UCSD-AML1 (cell line): ENCODE measurements around the gene RANBP1.

Source experiments
- DNase-seq: peaks from one replicate; lab custom pipeline; 2025; ENCODE audit not compliant: unreplicated experiment; lab: John Stamatoyannopoulos, UW

Gene RANBP1

GRCh38 chr22:20107951-20108756, 7.8 kb upstream of the RANBP1 start:
- no peak for DNase-seq

- DNase-seq, result no peak
Observed at GRCh38 chr22:20108757-20109230, 7.1 kb upstream of the RANBP1 start.

GRCh38 chr22:20109411-20110358, 6.2 kb upstream of the RANBP1 start:
- DNase-seq, result no peak

GRCh38 chr22:20110359-20110985, 5.4 kb upstream of the RANBP1 start:
- no peak for DNase-seq

GRCh38 chr22:20111045-20111688, 4.7 kb upstream of the RANBP1 start:
- DNase-seq, result no peak

GRCh38 chr22:20111689-20112622, 3.9 kb upstream of the RANBP1 start:
- no peak for DNase-seq

GRCh38 chr22:20112623-20113511, 3.0 kb upstream of the RANBP1 start:
- DNase-seq, result no peak

GRCh38 chr22:20113551-20114310, 2.2 kb upstream of the RANBP1 start:
- no peak for DNase-seq

- DNase-seq, result no peak
Observed at GRCh38 chr22:20114506-20115475, 1.1 kb upstream of the RANBP1 start.

GRCh38 chr22:20116376-20116950, 559 bp downstream of the RANBP1 start:
- DNase-seq, result no peak

GRCh38 chr22:20116951-20117632, 1.2 kb downstream of the RANBP1 start, which contains the start of gene TRMT2A:
Gene TRMT2A, minus strand, starts transcription at chr22:20117226. Its CDS starts 320 bp downstream, at chr22:20116906.
- DNase-seq, result peak; percentile 99

GRCh38 chr22:20117633-20118299, 1.9 kb downstream of the RANBP1 start:
- DNase-seq, result peak; percentile 45

- DNase-seq, result no peak
Observed at GRCh38 chr22:20118300-20119020, 2.6 kb downstream of the RANBP1 start.

- DNase-seq, result no peak
Observed at GRCh38 chr22:20121856-20122415, 6.0 kb downstream of the RANBP1 start.
